Occipital lobe (tissue), 2 donors: Measurements from ENCODE around the gene AKAP14. TPM values are rescaled to one million over a fixed set of nuclear protein-coding genes. Genes with fewer than 3 reads are reported as not detected.
"Not testable (repeated sequence)": the region's sequence is repeated elsewhere in the genome, so short reads cannot be mapped to it uniquely, and the experiment has no call there.

Experiments used
- DNase-seq: peaks from one replicate; lab custom pipeline; 2025; lab: John Stamatoyannopoulos, UW
- total RNA-seq: library from RNA; depleted of rRNA; stranded (reverse); fragments of >200 nt; gene quantifications from one replicate; pipeline ENCODE4 v1.2.3, GENCODE V29; 2014

Gene AKAP14
- total RNA-seq, 1 donor from 2014 or later: 1.4 TPM

DNA sequence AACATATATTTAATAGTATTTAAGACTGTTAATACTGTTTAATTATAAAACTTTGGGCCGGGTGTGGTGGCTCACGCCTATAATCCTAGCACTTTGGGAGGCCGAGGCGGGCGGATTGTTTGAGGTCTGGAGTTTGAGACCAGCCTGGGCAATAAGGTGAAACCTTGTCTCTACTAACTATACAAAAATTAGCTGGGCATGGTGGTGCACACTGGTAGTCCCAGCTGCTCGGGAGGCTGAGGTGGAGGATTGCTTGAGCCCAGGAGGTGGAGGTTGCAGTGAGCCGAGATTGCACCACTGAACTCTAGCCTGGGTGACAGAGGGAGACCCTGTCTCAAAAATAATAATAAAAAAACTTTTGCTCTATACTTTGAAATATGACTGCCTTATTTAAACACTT lies 26.7 kb downstream of the AKAP14 start:
- not testable (repeated sequence) for DNase-seq

GRCh38 chrX:119935215-119935874 lies 39.7 kb downstream of the AKAP14 start:
- DNase-seq: no peak

DNA sequence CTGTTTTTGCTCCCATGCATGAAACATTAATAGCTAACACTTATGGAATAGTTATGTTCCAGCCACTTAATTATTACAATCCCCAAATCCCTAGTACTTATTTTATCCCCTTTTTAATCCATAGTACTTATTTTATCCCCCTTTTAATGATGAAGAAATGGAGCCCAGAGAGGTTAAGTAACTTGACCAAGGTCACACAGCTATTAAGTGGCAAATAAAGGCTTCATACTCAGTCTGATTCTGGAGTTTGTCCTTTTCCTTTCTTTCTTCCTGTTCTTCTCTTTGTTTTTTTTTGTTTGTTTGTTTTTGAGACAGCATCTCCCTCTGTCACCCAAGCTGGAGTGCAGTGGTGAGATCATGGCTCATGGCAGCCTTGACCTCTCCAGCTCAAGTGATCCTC lies 45.6 kb downstream of the AKAP14 start:
- DNase-seq: no peak

GRCh38 chrX:119942173-119942819 lies 46.6 kb downstream of the AKAP14 start:
- DNase-seq: no peak

DNA sequence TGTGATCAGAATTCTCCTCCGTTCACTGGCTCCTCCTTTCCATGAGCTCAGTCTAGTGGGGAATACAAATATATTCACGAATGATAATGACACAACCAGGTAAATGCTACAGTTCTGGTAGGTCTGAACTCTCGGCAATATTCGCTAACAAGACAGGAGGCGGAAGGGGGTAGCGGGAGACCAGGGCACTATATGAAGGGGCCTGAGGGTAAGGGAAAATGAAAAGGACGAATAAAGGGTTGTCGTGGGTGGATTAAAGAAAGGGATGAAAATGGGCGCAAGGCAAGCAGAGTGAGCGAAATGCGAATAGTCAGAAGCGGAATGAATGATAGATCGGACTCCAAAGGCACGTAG lies 47.1 kb downstream of the AKAP14 start:
- DNase-seq: no peak

GRCh38 chrX:119943185-119943988 lies 47.7 kb downstream of the AKAP14 start, which contains the start of gene NKAP:
Gene NKAP (minus strand): TSS chrX:119943751. CDS start chrX:119943605, 146 bp downstream.
- peak; percentile 56 for DNase-seq

DNA sequence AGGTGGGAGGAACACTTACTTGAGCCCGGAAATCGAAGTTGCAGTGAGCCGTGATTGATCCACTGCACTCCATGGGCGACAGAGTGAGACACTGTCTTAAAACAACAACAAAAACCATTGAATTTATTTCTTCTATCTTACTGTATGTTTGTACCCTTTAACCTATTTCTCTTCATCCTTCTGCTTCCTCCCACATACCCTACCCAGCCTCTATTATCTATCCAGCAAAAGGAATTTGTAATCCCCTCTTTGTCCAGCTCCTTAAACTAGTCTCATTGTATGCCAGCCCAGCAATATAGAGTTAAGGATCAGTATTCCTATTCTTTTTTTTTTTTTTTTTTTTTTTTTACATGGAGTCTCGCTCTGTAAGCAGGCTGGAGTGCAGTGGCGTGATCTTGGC lies 49.8 kb downstream of the AKAP14 start:
- no peak for DNase-seq

DNA sequence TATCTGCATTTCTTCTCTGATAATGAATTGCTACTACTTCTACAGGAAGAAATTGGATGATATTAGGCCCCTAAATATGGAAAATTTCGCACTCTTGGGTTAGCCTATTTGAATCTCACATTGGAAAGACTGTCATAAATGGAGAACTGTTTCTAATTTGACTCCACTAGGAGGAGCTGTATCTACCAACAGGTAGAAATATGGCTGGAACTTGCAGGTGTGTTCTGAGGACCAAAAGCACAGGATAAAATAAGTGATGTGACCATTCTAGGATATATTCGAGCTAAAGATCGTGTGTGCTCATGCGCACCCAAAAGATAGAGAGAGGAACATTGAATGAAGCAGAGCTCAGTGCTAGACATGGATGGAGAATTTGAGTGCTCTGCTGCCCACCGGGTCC lies 52.7 kb downstream of the AKAP14 start:
- DNase-seq: no peak

DNA sequence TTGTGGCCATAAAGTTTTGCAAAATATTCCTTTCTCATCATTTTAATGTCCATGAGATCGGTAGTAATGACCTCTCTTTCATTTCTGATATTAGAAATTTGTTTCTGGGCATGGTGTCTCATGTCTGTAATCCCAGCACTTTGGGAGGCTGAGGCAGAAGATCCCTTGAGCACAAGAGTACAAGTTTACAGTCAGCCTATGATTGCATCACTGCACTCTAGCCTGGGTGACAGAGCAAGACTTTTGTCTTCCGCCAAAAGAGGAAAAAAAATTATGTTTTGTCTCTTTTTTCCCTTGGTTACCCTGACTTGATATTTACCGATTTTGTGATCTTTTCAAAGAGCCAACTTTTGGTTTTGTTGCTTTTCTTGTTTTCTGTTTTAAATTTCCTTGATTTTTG lies 58.7 kb downstream of the AKAP14 start:
- DNase-seq: no peak

GRCh38 chrX:119955807-119956570 lies 60.3 kb downstream of the AKAP14 start:
- not testable (repeated sequence) for DNase-seq

GRCh38 chrX:119960625-119961024 lies 64.9 kb downstream of the AKAP14 start:
- no peak for DNase-seq

DNA sequence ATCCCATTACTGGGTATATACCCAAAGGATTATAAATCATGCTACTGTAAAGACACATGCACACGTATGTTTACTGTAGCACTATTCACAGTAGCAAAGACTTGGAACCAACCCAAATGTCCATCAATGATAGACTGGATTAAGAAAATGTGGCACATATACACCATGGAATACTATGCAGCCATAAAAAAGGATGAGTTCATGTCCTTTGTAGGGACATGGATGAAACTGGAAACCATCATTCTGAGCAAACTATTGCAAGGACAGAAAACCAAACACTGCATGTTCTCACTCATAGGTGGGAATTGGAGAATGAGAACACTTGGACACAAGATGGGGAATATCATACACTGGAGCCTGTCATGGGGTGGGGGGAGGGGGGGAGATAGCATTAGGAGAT lies 71.1 kb downstream of the AKAP14 start:
- DNase-seq: not testable (repeated sequence)

Other genes with a start within 250 kb of the AKAP14 start
- 43.0 TPM for gene SEPTIN6, start 202.7 kb upstream of the AKAP14 start, total RNA-seq
- not detected for gene SOWAHD, start 137.3 kb upstream of the AKAP14 start, total RNA-seq
- 2,835 TPM for gene RPL39, start 104.3 kb upstream of the AKAP14 start, total RNA-seq
- gene UPF3B, start 42.9 kb upstream of the AKAP14 start, total RNA-seq: 3.0 TPM
- gene RNF113A, start 24.2 kb upstream of the AKAP14 start, total RNA-seq: 13.7 TPM
- 28.1 TPM for gene NDUFA1, start 24.1 kb upstream of the AKAP14 start, total RNA-seq
- 8.9 TPM for gene NKAP, start 47.9 kb downstream of the AKAP14 start, total RNA-seq
- gene RHOXF2B, start 181.8 kb downstream of the AKAP14 start, total RNA-seq: not detected
- not detected for gene RHOXF1, start 220.0 kb downstream of the AKAP14 start, total RNA-seq